Activated B cell treated with CpG ODN at 0.5 μM for 24 hours (primary cell): Measurements from ENCODE around the gene NFIB. TPM values are rescaled to one million over a fixed set of nuclear protein-coding genes. Genes with fewer than 3 reads are reported as not detected.

Source experiments
- ATAC-seq: fragments of 200-7000 bp; cut with Tn5 transposase; one replicate; pipeline ENCODE4 v1.10.0; 2021; ENCODE audit warnings: low read depth, mild to moderate bottlenecking, moderate library complexity
- CTCF ChIA-PET: fragments of 350-600 bp; sonication (Branson Sonifier 250); formaldehyde crosslinking; loops from one replicate; lab custom pipeline; 2021; ENCODE audit warnings: antibody characterized with exemption; lab: Charles Lee
- POLR2A ChIA-PET: fragments of 350-600 bp; sonication (Branson Sonifier 250); formaldehyde crosslinking; loops from one replicate; lab custom pipeline; 2021; ENCODE audit warnings: antibody characterized with exemption; lab: Charles Lee
- DNase-seq: peaks from one replicate; pipeline ENCODE4 v3.0.0; 2022
- H3K27ac Mint-ChIP-seq: one replicate; pipeline ENCODE4 v1.8.0; 2020; ENCODE audit warnings: mixed read lengths
- H3K27me3 Mint-ChIP-seq: one replicate; pipeline ENCODE4 v1.8.0; 2021; ENCODE audit warnings: mixed read lengths
- H3K36me3 Mint-ChIP-seq: one replicate; pipeline ENCODE4 v1.8.0; 2021; ENCODE audit warnings: low read depth, mixed read lengths
- H3K4me1 Mint-ChIP-seq: one replicate; pipeline ENCODE4 v1.8.0; 2021; ENCODE audit warnings: mixed read lengths
- H3K4me3 Mint-ChIP-seq: one replicate; pipeline ENCODE4 v1.8.0; 2020; ENCODE audit warnings: mild to moderate bottlenecking, mixed read lengths
- H3K9me3 Mint-ChIP-seq: one replicate; pipeline ENCODE4 v1.8.0; 2020; ENCODE audit warnings: mixed read lengths
- CTCF ChIP-seq: fragments of 200-600 bp; IDR thresholded peaks from one replicate; pipeline ENCODE4 v1.8.0; 2022; ENCODE audit warnings: antibody characterized with exemption, mild to moderate bottlenecking
- intact Hi-C: fragments of 100-400 bp; cut with micrococcal nuclease; formaldehyde crosslinking; loops from one replicate; pipeline ENCODE4 v1.15.1; 2024
- total RNA-seq: library from RNA; stranded (reverse); gene quantifications from 2 replicates; pipeline ENCODE4 v1.2.3, GENCODE V29; 2022

Gene NFIB
- total RNA-seq, 1 donor from 2014 or later, result not detected

GRCh38 chr9:14107495-14107894 is 206.4 kb downstream of the NFIB start:
- POLR2A ChIA-PET, result no interaction called here
- no peaks in the 10 kb centered on the region for H3K9me3 Mint-ChIP-seq
- intact Hi-C loops, result no loop called here
- no peaks in the 10 kb centered on the region for H3K27me3 Mint-ChIP-seq
- TF ChIP-seq CTCF, result no peak
- no peak for ATAC-seq
- H3K27ac Mint-ChIP-seq, result no peak overlapping the region
- no peaks in the 10 kb centered on the region for H3K4me1 Mint-ChIP-seq
- H3K4me3 Mint-ChIP-seq, result no peak overlapping the region
- H3K36me3 Mint-ChIP-seq, result no peaks in the 10 kb centered on the region
- CTCF ChIA-PET, result no interaction called here
- DNase-seq, result no peak

GRCh38 chr9:14106699-14107098 is 207.2 kb downstream of the NFIB start:
- intact Hi-C loops, result no loop called here
- no peak for TF ChIP-seq CTCF
- Mint-ChIP-seq H3K9me3 (no peaks in the 10 kb centered on the region), H3K36me3 (no peaks in the 10 kb centered on the region), H3K27ac (no peak overlapping the region), H3K4me3 (no peak overlapping the region), H3K27me3 (no peaks in the 10 kb centered on the region), H3K4me1 (no peaks in the 10 kb centered on the region)
- ChIA-PET CTCF (no interaction called here), POLR2A (no interaction called here)
- no peak for DNase-seq
- ATAC-seq, result no peak

- no peak for TF ChIP-seq CTCF
- DNase-seq, result no peak
- ChIA-PET CTCF (no interaction called here), POLR2A (no interaction called here)
- no peaks in the 10 kb centered on the region for H3K27me3 Mint-ChIP-seq
- no peak overlapping the region for H3K4me3 Mint-ChIP-seq
- no peak overlapping the region for H3K27ac Mint-ChIP-seq
- no peaks in the 10 kb centered on the region for H3K9me3 Mint-ChIP-seq
- no peaks in the 10 kb centered on the region for H3K4me1 Mint-ChIP-seq
- no peaks in the 10 kb centered on the region for H3K36me3 Mint-ChIP-seq
- ATAC-seq, result no peak
- intact Hi-C loops, result no loop called here
Measured at GRCh38 chr9:14104496-14104895, 209.4 kb downstream of the NFIB start.

GRCh38 chr9:14103115-14103514 is 210.8 kb downstream of the NFIB start:
- no peak overlapping the region for H3K27ac Mint-ChIP-seq
- intact Hi-C loops, result no loop called here
- no peaks in the 10 kb centered on the region for H3K4me1 Mint-ChIP-seq
- CTCF ChIA-PET, result interaction anchor here (0.6 kb wide), 1 partner anchor 49 kb away, joined by 3 read pairs; no protein-coding TSS in a partner anchor
- no peak overlapping the region for H3K4me3 Mint-ChIP-seq
- DNase-seq, result no peak
- no peak for ATAC-seq
- H3K9me3 Mint-ChIP-seq, result no peaks in the 10 kb centered on the region
- no peaks in the 10 kb centered on the region for H3K27me3 Mint-ChIP-seq
- no peak for TF ChIP-seq CTCF
- POLR2A ChIA-PET, result no interaction called here
- H3K36me3 Mint-ChIP-seq, result no peaks in the 10 kb centered on the region

- H3K9me3 Mint-ChIP-seq, result no peaks in the 10 kb centered on the region
- H3K36me3 Mint-ChIP-seq, result no peaks in the 10 kb centered on the region
- intact Hi-C loops, result no loop called here
Measured at GRCh38 chr9:14099737-14100136, 214.2 kb downstream of the NFIB start.

More at GRCh38 chr9:14099737-14100136, 214.2 kb downstream of the NFIB start:
- DNase-seq (no peak), ATAC-seq (no peak)
- no peak for TF ChIP-seq CTCF
- POLR2A ChIA-PET, result interaction anchor here (0.6 kb wide), 1 partner anchor 61 kb away, joined by 5 read pairs; no protein-coding TSS in a partner anchor
- H3K27me3 Mint-ChIP-seq, result no peaks in the 10 kb centered on the region
- H3K4me3 Mint-ChIP-seq, result no peak overlapping the region
- CTCF ChIA-PET, result no interaction called here
- no peaks in the 10 kb centered on the region for H3K4me1 Mint-ChIP-seq
- no peak overlapping the region for H3K27ac Mint-ChIP-seq
